Measurements from ENCODE around the gene C4BPA. TPM values are rescaled to one million over a fixed set of nuclear protein-coding genes. Genes with fewer than 3 reads are reported as not detected.

C4BPA gene
- total RNA-seq, 1 donor from 2014 or later: not detected

DNA sequence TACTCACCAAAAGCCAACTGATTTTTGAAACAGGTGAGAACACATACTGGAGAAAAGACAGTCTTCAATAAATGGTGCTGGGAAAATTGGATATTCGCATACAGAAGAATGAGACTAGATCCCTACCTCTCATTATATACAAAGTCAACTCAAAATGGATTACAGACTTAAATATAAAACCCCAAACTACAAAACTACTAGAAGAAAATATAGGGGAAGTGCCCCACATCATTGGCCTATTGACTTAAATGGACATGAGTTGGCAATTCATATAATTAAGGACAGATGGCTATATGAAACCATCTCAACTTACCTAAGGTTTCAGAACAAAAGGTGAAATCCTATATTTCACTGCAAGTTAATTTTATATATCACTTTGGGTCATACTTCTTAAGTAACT is 60.1 kb downstream of the C4BPA start:
- Mint-ChIP-seq H3K27ac (ENCODE audit: unreplicated experiment) (no peak overlapping the region), H3K9me3 (ENCODE audit: low read depth) (no peaks in the 10 kb centered on the region), H3K4me3 (ENCODE audit: unreplicated experiment) (no peak overlapping the region), H3K36me3 (ENCODE audit: low read depth) (no peaks in the 10 kb centered on the region), H3K27me3 (ENCODE audit: low read depth) (peaks cover 2% of the 10 kb centered on the region), H3K4me1 (ENCODE audit: low read depth) (no peaks in the 10 kb centered on the region)
- TF ChIP-seq CTCF (IDR thresholded peaks at IDR 0.05): no peak
- no peak for DNase-seq (ENCODE audit: low spot score)

DNA sequence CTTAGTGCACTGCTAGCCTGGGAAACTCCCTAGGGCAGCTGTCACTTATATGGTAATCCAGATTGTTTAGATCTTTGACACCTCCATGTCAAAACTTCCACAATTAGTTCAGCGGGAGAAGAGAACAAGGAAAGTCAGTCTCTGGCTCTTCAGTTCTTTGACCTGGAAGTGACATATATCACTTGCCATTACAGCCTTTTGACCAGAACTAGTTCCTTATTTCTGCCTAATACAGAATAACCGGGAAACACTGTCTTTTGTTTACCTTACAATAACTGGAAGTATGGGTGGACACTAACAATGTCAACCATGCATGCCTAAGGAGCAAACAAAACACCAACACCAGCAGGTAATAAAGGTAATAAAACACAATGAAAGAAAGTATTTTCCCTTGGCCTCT is 68.3 kb downstream of the C4BPA start:
- H3K4me1 Mint-ChIP-seq (ENCODE audit: low read depth): no peaks in the 10 kb centered on the region
- no peak overlapping the region for H3K27ac Mint-ChIP-seq (ENCODE audit: unreplicated experiment)
- no peak overlapping the region for H3K4me3 Mint-ChIP-seq (ENCODE audit: unreplicated experiment)
- TF ChIP-seq CTCF (IDR thresholded peaks at IDR 0.05): no peak
- no peaks in the 10 kb centered on the region for H3K36me3 Mint-ChIP-seq (ENCODE audit: low read depth)
- H3K27me3 Mint-ChIP-seq (ENCODE audit: low read depth): peaks cover 16% of the 10 kb centered on the region
- H3K9me3 Mint-ChIP-seq (ENCODE audit: low read depth): peaks cover 2% of the 10 kb centered on the region
- DNase-seq (ENCODE audit: low spot score): no peak

- DNase-seq (ENCODE audit: low spot score): no peak
Observed at GRCh38 chr1:207172885-207173284, 68.9 kb downstream of the C4BPA start.

DNA sequence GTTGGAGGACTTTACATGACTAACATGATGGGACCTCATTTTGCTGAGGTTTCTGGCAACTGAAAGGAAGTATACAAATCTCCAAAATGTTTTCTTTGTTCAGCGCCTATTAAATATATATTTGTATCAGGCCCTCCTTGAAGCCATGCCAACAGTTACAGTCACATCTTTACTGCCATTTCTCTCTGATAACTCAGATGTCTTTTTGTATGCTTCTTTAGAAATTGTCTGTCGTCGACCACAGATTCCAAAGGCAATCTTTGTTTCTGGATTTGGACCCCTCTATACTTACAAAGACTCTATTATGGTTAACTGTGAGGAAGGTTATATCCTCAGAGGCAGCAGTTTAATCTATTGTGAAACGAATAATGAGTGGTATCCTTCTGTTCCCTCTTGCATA is 69.4 kb downstream of the C4BPA start:
- TF ChIP-seq CTCF (IDR thresholded peaks at IDR 0.05): no peak
- peaks cover 22% of the 10 kb centered on the region for H3K27me3 Mint-ChIP-seq (ENCODE audit: low read depth)
- H3K9me3 Mint-ChIP-seq (ENCODE audit: low read depth): peaks cover 2% of the 10 kb centered on the region
- no peaks in the 10 kb centered on the region for H3K4me1 Mint-ChIP-seq (ENCODE audit: low read depth)
- H3K36me3 Mint-ChIP-seq (ENCODE audit: low read depth): no peaks in the 10 kb centered on the region
- H3K4me3 Mint-ChIP-seq (ENCODE audit: unreplicated experiment): no peak overlapping the region
- no peak overlapping the region for H3K27ac Mint-ChIP-seq (ENCODE audit: unreplicated experiment)
- no peak for DNase-seq (ENCODE audit: low spot score)

More at GRCh38 chr1:207172885-207173284, 68.9 kb downstream of the C4BPA start:
- H3K36me3 Mint-ChIP-seq (ENCODE audit: low read depth): no peaks in the 10 kb centered on the region
- TF ChIP-seq CTCF (IDR thresholded peaks at IDR 0.05): no peak
- no peak overlapping the region for H3K4me3 Mint-ChIP-seq (ENCODE audit: unreplicated experiment)
- peaks cover 2% of the 10 kb centered on the region for H3K9me3 Mint-ChIP-seq (ENCODE audit: low read depth)
- no peak overlapping the region for H3K27ac Mint-ChIP-seq (ENCODE audit: unreplicated experiment)
- H3K27me3 Mint-ChIP-seq (ENCODE audit: low read depth): peaks cover 18% of the 10 kb centered on the region
- H3K4me1 Mint-ChIP-seq (ENCODE audit: low read depth): no peaks in the 10 kb centered on the region

DNA sequence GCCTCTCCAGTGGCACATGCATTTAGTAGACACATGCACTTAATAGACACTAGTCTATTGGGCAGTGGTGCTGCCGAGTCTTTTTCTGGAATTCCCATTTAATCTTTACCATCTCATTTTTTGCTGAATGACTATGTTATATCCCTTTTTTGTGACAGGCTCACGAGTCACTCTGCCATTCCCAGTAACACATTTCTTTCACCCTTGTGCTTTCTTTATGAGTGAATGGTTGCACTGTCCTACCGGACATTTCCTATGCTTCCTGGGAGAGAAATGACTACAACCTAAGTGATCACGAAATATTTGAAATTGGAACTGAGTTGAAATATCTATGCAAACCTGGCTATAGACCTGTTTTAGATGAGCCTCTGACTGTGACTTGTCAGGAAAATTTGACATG is 70.9 kb downstream of the C4BPA start:
- TF ChIP-seq CTCF (IDR thresholded peaks at IDR 0.05): no peak
- no peak overlapping the region for H3K4me3 Mint-ChIP-seq (ENCODE audit: unreplicated experiment)
- H3K9me3 Mint-ChIP-seq (ENCODE audit: low read depth): no peaks in the 10 kb centered on the region
- peaks cover 20% of the 10 kb centered on the region for H3K27me3 Mint-ChIP-seq (ENCODE audit: low read depth)
- no peak overlapping the region for H3K27ac Mint-ChIP-seq (ENCODE audit: unreplicated experiment)
- H3K36me3 Mint-ChIP-seq (ENCODE audit: low read depth): no peaks in the 10 kb centered on the region
- DNase-seq (ENCODE audit: low spot score): no peak
- no peaks in the 10 kb centered on the region for H3K4me1 Mint-ChIP-seq (ENCODE audit: low read depth)
